Spinal cord (tissue), 10 donors: ENCODE results near the gene EFHD2. TPM values are rescaled to one million over a fixed set of nuclear protein-coding genes. Genes with fewer than 3 reads are reported as not detected.

ENCODE experiments used
- DNase-seq, 6 donors: peaks; one replicate each; pipeline versions ENCODE4 v3.0.0 to v3.0.0-alpha.2; 2013 to 2015; ENCODE audit warnings: low spot score in 6 of 6, low read depth in 4 of 6
- H3K27ac ChIP-seq: one replicate; pipeline ENCODE4 v1.5.1; 2013; ENCODE audit warnings: low read depth, low read length, control low read depth
- H3K27me3 ChIP-seq: one replicate; pipeline ENCODE4 v1.6.1; 2013; ENCODE audit warnings: low read length; ENCODE audit not compliant: control insufficient read depth, insufficient read depth
- H3K36me3 ChIP-seq: one replicate; pipeline ENCODE4 v1.6.1; 2013; ENCODE audit warnings: low read length; ENCODE audit not compliant: control insufficient read depth, insufficient read depth
- H3K4me1 ChIP-seq: one replicate; pipeline ENCODE4 v1.6.1; 2013; ENCODE audit warnings: low read length; ENCODE audit not compliant: control insufficient read depth, insufficient read depth
- H3K4me3 ChIP-seq: one replicate; pipeline ENCODE4 v1.5.1; 2013; ENCODE audit warnings: low read depth, low read length, control low read depth
- H3K9me3 ChIP-seq: one replicate; pipeline ENCODE4 v1.6.1; 2013; ENCODE audit warnings: low read length; ENCODE audit not compliant: control insufficient read depth, insufficient read depth
- WGBS: methylation state at CpG from one replicate; pipeline ENCODE4 v1.1.5; 2013; ENCODE audit warnings: missing lambda C conversion rate; ENCODE audit not compliant: insufficient coverage; 5-methylcytosine and 5-hydroxymethylcytosine counted together
- polyA plus RNA-seq, 2 donors: library from polyadenylated mRNA; unstranded; fragments of 120-200 nt; gene quantifications; one replicate each; pipeline ENCODE4 v1.2.1, GENCODE V29; 2013; ENCODE audit not compliant: insufficient read length in 2 of 2
- total RNA-seq, 2 donors: library from RNA; depleted of rRNA in 1 of 2; stranded (reverse); fragments of 120-200 nt in 1 of 2; fragments of >200 nt in 1 of 2; gene quantifications; one replicate each; pipeline versions ENCODE4 v1.2.3 to v1.2.4, GENCODE V29; 2013 to 2014
- donor health status: healthy.

Gene EFHD2
- total and polyA plus RNA-seq, 4 donors = 10.8 to 45.8 (median 28.8) TPM

DNA sequence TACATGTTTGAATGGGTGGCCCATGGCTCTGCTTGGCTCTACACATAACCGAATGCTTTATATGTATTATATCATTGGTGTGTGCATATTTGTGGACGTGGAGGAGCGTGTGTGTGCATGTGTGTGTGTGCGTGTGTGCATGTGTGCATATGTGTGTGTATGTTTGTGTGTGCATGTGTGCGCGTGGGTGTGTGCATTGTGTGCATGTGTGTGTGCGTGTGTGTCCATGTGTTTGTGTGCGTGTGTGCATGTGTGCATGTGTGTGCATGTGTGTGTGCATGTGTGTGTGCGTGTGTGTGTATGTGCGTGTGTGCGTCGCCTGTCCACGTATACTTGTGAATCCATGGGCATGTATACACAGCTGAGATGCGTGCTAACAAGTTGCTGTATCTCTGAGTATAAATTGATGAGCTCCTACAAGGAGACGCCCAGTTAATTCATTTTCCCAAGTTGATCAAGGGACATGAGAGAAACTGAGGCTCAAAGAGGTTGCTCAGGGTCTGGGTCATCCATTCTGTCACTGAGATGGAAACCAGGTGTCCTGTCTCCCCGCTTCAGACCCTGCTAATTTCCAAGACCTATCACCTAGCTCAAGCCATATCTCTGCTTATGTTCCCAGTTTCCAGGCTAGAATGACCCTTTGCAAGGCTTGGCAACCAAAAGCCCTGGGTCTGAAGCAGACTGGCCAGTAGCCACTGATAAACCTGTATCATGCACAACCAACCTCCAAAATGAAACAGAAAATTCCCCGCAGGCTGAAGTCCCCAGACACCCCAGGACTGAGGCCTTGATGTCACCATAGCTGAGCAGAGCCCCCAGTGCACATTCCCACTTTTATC is 25.8 kb downstream of the EFHD2 start:
- Histone ChIP-seq H3K27me3 (no peaks in the 10 kb centered on the region), H3K9me3 (no peaks in the 10 kb centered on the region), H3K4me3 (no peak overlapping the region), H3K36me3 (peaks cover 11% of the 10 kb centered on the region), H3K4me1 (peaks cover 10% of the 10 kb centered on the region), H3K27ac (no peak overlapping the region)
- DNase-seq = no peak
- WGBS = 92% methylated on average over 16 of the region's 17 CpGs

DNA sequence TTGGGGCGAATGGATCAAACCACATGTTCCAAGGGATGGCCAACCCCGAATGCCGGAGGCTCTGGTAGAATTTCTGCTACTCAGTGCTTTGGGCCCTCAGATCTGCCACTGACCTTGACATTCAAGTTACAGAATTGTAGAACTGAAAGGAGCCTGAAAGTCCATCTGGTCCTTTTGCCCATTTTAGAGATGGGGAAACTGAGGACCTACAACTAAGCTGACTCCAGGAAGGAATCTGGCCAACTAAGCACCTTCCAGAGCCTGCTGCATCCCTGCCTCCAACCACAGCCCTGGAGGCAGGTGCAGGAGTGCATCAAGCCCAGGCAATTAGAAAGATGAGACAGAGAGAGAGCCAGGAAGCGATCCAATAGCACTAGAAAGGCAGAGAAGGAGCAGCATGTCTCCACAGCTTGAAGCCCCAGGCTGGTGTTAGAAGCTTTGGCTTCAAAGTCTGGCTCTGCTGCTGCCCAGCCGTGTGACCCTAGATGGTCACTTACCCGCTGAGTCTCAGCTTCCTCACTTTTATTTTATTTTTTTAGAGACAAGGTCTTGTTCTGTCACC is 27.3 kb downstream of the EFHD2 start:
- Histone ChIP-seq H3K27ac (no peak overlapping the region), H3K4me3 (no peak overlapping the region), H3K36me3 (no peaks in the 10 kb centered on the region), H3K27me3 (no peaks in the 10 kb centered on the region), H3K9me3 (no peaks in the 10 kb centered on the region), H3K4me1 (peaks cover 6% of the 10 kb centered on the region)
- DNase-seq = peak in 1 of 6 donors; percentile 17
- WGBS = 88% methylated on average over 6 of the region's 6 CpGs

DNA sequence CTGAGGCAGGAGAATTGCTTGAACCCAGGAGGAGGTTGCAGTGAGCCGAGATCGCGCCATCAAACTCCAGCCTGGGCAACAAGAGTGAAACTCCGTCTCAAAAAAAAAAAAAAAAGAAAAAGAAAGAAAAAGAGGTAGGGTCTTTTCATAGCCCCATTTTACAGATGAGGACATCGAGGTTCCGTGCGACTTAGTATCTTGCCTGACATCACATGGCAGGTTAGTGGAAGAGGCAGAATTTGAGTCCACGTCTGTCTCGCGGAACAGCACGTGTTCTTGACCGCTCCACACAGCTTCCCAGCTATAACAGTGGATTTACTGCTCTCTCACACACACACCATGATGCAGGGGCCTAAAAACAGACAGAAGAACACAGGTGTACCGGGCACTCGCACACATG is 29.6 kb downstream of the EFHD2 start:
- no peak overlapping the region for H3K4me3 ChIP-seq
- H3K36me3 ChIP-seq = no peaks in the 10 kb centered on the region
- DNase-seq = no peak
- H3K27me3 ChIP-seq = no peaks in the 10 kb centered on the region
- no CpG with 5 or more reads among the region's 14 CpGs for WGBS
- H3K9me3 ChIP-seq = no peaks in the 10 kb centered on the region
- no peak overlapping the region for H3K27ac ChIP-seq
- no peaks in the 10 kb centered on the region for H3K4me1 ChIP-seq

DNA sequence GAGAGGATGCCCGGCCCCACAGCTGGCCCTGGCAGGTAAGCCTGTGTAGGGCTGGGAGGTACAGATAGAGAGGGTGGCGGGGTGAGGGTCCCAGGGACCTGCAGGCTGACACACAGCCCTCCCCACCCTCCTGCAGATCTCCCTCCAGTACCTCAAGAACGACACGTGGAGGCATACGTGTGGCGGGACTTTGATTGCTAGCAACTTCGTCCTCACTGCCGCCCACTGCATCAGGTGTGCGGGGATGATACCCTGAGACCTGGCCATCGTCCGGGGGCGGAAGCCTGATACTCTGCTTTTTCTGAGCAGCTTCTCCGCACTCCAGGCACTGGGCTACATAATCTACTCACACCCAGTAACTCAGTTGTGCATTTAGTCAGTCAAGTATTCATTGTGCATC is 30.7 kb downstream of the EFHD2 start:
- Histone ChIP-seq H3K36me3 (no peaks in the 10 kb centered on the region), H3K27me3 (no peaks in the 10 kb centered on the region), H3K4me3 (no peak overlapping the region), H3K9me3 (no peaks in the 10 kb centered on the region), H3K27ac (no peak overlapping the region), H3K4me1 (no peaks in the 10 kb centered on the region)
- DNase-seq = no peak
- 95% methylated on average over 12 of the region's 13 CpGs for WGBS

DNA sequence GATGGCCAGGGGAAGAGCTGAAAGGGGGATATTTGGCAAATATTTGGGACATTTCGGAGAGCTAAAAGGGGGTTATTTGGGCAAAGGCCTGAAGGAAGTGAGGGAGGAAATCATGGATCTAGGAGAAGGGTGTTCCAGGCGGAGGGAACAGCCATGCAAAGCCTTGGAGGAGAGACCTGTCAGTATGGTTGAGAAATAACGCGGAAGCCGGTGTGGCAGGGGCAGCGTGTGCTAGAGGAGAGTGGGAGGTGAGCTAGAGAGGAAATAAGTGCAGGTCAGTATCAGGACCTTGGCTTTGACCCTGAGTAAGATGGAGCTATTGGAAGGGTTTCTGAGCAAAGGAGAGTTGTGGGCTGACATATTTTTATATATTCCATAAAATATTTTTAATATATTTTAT is 31.6 kb downstream of the EFHD2 start:
- DNase-seq = no peak
- Histone ChIP-seq H3K27ac (no peak overlapping the region), H3K9me3 (no peaks in the 10 kb centered on the region), H3K36me3 (no peaks in the 10 kb centered on the region), H3K4me3 (no peak overlapping the region), H3K4me1 (no peaks in the 10 kb centered on the region), H3K27me3 (no peaks in the 10 kb centered on the region)
- WGBS = 87% methylated on average over 6 of the region's 6 CpGs

DNA sequence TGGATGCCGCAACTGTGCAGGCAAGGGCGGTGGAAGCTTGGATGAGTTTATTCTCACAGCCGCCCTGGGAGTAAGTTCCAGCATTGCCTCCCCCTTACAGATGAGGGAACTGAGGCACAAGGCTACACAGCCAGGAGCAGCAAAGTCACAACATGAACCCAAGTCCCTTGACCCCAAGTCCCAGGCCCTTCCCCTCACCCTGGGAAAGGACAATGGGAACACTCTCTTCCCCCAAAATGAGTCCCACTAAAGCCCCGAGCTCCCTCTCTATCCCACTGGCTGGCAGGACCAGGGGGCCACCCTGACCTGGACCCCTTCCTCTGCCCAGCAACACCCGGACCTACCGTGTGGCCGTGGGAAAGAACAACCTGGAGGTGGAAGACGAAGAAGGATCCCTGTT is 32.4 kb downstream of the EFHD2 start:
- WGBS = 100% methylated on average over 3 of the region's 8 CpGs
- no peak overlapping the region for H3K4me3 ChIP-seq
- DNase-seq = no peak
- no peaks in the 10 kb centered on the region for H3K27me3 ChIP-seq
- H3K36me3 ChIP-seq = no peaks in the 10 kb centered on the region
- H3K4me1 ChIP-seq = no peaks in the 10 kb centered on the region
- no peaks in the 10 kb centered on the region for H3K9me3 ChIP-seq
- H3K27ac ChIP-seq = no peak overlapping the region

DNA sequence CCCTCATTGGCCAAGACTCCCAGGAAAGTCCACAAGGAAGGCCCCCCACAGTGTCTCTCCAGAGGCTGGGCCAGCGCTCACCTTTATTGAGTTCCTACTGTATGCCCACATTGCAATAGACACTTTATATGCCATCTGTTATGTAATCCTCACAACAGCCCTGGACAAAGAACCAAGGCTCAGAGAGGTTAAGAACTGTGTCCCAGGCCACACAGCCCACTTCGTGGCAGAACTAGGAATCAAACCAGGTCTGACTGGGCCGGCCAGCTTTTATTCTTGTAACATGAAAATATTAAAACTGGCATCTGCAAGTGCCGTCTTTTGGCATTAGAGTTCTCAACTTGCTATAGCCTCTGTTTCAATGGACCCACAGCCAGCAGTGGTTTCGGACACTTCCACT is 33.1 kb downstream of the EFHD2 start:
- 89% methylated on average over 4 of the region's 5 CpGs for WGBS
- Histone ChIP-seq H3K9me3 (no peaks in the 10 kb centered on the region), H3K4me1 (no peaks in the 10 kb centered on the region), H3K27ac (no peak overlapping the region), H3K36me3 (no peaks in the 10 kb centered on the region), H3K4me3 (no peak overlapping the region), H3K27me3 (no peaks in the 10 kb centered on the region)
- no peak for DNase-seq

DNA sequence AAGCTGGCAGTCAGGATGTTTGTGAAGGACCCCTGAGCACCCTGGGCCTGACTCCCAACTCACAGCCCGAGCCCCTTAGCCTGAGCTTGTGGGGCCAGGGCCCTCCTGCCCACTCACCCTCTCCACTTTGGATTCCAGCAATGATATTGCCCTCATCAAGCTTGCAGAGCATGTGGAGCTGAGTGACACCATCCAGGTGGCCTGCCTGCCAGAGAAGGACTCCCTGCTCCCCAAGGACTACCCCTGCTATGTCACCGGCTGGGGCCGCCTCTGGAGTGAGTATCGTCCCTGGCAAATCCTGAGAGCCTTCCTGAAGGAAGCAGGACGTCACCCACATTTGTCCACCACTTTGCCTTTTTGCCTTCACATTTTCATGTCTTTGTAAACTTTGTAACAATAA is 33.6 kb downstream of the EFHD2 start:
- Histone ChIP-seq H3K27ac (no peak overlapping the region), H3K27me3 (no peaks in the 10 kb centered on the region), H3K9me3 (no peaks in the 10 kb centered on the region), H3K4me1 (no peaks in the 10 kb centered on the region), H3K36me3 (no peaks in the 10 kb centered on the region), H3K4me3 (no peak overlapping the region)
- 66% methylated on average over 5 of the region's 5 CpGs for whole genome bisulfite sequencing
- no peak for DNase-seq

DNA sequence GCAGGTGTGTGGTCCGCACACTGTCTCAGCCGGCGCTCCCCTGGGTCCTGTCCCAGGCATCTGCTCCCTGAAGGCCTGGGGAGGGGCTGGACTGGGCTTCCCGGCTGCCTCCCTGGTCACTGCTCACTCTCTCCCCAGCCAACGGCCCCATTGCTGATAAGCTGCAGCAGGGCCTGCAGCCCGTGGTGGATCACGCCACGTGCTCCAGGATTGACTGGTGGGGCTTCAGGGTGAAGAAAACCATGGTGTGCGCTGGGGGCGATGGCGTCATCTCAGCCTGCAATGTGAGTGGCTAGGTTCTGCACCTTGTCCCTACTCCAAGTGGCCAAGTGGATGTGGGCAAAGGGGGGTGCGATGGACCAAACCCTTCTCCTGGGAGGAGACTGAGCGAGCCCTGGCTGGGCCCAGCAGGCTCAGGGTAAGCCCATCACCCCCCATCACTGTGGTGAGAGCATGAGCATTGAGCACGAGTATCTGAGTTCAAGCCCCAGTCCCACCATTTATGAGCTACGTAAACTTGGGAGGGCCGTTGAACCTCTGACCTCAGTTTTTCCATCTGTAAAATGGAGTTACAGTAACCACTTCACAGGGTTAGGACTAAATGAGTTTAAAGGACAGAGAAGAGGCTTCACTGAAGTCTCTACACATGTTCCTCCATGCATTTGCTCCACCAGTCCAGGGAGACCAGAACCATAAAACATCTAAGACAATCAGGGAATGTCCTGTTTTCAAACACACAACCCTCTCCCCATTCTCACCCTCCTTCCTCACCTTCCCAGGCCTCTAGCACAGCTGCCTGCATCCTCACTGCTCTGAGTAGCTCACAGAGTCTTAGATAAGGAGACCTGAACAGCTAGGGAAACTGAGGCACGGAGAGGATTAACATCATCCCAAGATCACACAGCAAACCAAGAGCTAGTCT is 35.0 kb downstream of the EFHD2 start:
- Histone ChIP-seq H3K27me3 (no peaks in the 10 kb centered on the region), H3K27ac (no peak overlapping the region), H3K9me3 (no peaks in the 10 kb centered on the region), H3K36me3 (no peaks in the 10 kb centered on the region), H3K4me1 (no peaks in the 10 kb centered on the region), H3K4me3 (no peak overlapping the region)
- DNase-seq = no peak
- WGBS = 79% methylated on average over 15 of the region's 17 CpGs
